B cell (primary cell): ENCODE data around the gene TFAP2A.

Source experiments
- EZH2 ChIP-seq: IDR thresholded peaks from 2 replicates; pipeline ENCODE4 v1.6.1; 2012; ENCODE audit warnings: borderline replicate concordance, low read depth, mild to moderate bottlenecking, moderate library complexity, low read length; ENCODE audit not compliant: insufficient read depth, poor library complexity, severe bottlenecking
- TF ChIP-seq, protein P1 (sequence below): fragments of 200-600 bp; IDR thresholded peaks from one replicate; pipeline ENCODE4 v1.8.0; 2022; ENCODE audit warnings: antibody characterized with exemption, mild to moderate bottlenecking

DNA sequence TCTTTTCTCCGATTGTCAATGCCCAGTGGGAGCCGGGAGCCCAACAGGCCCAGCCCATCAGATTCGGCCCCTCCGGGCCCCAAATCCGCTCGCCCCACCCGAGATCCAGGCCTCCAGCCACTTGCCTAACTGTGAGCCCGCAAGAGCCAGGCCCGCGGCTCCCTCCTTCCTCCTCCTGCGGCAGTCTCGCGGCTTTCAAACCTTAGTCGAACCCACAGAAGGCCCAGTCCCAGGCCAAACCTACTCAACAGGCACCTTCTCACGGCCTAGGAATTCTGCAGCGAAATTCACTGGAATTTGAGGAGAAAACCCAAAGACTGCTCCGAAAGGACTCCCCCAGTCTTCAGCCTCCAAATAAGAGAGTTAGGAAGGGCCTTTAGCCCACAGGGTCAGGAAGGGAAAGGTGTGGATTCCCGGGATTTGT is 2.8 kb upstream of the TFAP2A start:
- TF ChIP-seq, protein P1, sequence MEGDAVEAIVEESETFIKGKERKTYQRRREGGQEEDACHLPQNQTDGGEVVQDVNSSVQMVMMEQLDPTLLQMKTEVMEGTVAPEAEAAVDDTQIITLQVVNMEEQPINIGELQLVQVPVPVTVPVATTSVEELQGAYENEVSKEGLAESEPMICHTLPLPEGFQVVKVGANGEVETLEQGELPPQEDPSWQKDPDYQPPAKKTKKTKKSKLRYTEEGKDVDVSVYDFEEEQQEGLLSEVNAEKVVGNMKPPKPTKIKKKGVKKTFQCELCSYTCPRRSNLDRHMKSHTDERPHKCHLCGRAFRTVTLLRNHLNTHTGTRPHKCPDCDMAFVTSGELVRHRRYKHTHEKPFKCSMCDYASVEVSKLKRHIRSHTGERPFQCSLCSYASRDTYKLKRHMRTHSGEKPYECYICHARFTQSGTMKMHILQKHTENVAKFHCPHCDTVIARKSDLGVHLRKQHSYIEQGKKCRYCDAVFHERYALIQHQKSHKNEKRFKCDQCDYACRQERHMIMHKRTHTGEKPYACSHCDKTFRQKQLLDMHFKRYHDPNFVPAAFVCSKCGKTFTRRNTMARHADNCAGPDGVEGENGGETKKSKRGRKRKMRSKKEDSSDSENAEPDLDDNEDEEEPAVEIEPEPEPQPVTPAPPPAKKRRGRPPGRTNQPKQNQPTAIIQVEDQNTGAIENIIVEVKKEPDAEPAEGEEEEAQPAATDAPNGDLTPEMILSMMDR: no peak
- TF ChIP-seq EZH2: no peak
